Occipital lobe (tissue), 2 donors: Measurements from ENCODE around the gene RASGRF2. TPM values are rescaled to one million over a fixed set of nuclear protein-coding genes. Genes with fewer than 3 reads are reported as not detected.

Experiments
- DNase-seq: peaks from one replicate; lab custom pipeline; 2025; lab: John Stamatoyannopoulos, UW
- total RNA-seq: library from RNA; depleted of rRNA; stranded (reverse); fragments of >200 nt; gene quantifications from one replicate; pipeline ENCODE4 v1.2.3, GENCODE V29; 2014

The RASGRF2 gene
- total RNA-seq, 1 donor from 2014 or later: 20.0 TPM

GRCh38 chr5:81134566-81134965 is 174.4 kb downstream of the RASGRF2 start:
- DNase-seq: no peak

DNA sequence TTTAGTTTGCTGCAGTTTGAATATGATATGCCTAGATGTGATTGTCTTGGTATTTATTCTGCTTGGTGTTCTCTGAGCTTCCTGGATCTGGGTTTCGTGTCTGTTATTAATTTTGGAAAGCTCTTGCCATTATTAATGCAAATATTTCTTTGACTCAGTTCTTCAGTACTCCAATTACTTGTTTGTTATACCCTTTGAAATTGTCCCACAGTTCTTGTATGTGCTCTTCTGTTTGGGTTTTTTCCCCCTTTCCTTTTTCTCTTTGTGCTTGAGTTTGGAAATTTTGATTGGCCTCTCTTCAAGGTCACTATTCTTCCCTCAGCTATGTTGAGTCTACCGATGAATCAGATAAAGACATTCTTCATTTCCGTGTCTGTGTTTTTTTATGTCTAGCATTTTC is 176.4 kb downstream of the RASGRF2 start:
- no peak for DNase-seq

DNA sequence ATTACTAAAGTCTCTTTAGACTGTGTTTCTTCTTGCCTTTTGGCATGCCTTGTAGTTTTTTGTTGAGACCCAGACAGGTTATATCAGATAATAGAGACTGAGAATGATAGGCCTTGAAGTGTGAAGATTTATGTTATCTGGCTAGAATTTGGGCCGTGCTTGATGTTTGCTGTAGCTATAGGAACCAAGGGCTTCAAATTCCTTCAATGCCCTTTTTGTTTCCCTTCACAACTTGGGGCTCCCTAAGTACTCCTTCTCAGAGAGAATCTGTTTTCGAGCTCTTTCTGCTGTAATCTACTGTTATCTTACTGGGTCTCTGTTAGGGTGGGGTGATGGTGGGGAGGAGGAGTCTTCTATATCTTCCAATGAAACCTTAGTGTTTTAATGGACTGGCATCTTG is 177.7 kb downstream of the RASGRF2 start:
- no peak for DNase-seq

GRCh38 chr5:81140441-81140840 is 180.3 kb downstream of the RASGRF2 start:
- DNase-seq: no peak

DNA sequence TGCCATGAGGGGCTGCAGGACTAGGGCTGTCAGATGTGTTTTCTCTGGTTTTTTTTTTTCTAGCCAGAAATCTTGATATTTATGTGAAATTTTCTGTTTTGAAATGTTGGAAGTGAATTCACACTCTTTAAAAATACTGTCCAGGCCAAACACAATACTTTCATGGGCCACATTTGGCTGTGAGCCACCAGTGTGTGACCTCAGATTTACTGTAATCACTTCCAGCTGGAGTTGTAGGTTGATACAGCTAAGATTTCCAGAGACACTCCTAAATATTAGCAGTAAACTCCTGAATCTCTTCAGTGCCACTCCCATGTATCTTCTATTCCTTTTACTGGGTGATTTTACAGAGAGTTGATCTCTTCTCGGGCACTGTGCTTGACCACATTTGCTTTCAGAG is 180.8 kb downstream of the RASGRF2 start:
- no peak for DNase-seq

GRCh38 chr5:81142108-81142507 is 181.9 kb downstream of the RASGRF2 start:
- DNase-seq: no peak

- DNase-seq: no peak
Measured at GRCh38 chr5:81145329-81145935, 185.3 kb downstream of the RASGRF2 start.

DNA sequence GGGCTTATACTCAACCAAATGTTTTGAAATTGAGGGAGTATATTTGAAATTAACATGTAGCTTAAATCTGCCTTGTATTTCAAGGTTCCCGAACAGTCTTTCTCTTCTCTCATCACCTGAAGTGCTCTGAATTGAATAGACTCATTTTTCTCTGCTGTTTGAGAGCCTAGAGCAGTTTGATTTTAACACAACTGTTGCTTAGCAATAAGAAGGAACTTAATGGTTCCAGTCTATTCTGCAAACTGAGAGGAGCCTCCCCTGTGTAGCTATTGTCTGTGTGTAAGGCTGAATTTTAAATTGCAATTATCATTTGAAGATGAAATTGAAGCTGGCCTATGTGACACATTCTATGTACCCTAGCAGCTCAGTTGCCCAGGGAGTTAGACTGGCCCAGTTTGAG is 185.9 kb downstream of the RASGRF2 start:
- no peak for DNase-seq

DNA sequence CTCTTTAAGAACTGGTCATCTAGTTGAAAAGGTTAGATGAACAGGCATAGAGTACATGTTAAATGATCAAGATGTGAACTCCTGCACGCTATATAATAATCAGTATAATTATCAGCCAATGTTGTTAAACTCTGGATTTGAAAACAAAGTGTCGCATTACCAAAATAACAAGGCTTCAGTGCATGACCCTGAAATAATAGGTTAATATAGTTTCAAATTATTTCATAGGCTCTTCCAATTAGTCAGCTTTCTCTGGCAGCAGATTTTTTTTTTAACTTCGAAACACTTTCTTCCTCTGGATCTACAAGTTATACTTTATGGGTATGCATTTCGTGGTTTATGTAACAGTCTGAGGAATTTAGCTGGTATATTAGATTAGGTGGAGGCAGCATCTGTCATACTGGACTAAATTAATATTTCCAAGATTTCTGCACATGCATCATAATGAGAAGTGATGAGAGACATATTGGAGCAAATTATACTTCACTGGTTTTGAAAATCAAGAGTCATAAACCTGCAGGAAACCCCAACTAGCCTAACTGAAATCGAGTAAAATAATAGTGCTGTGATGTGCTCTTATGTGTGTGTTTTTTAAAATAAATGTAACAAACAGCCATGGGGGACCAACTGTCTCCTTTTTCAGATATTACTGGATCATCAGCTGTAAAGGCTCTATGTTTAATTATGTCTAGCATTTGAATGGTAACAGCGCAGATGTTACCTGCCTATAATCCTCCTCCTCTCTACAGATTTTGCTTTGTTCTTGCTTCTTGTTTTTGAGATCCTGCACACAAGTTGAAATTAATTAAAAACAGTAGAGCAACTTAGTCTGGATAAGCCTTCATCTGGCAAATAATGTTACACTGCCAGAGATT is 187.1 kb downstream of the RASGRF2 start:
- DNase-seq: no peak

DNA sequence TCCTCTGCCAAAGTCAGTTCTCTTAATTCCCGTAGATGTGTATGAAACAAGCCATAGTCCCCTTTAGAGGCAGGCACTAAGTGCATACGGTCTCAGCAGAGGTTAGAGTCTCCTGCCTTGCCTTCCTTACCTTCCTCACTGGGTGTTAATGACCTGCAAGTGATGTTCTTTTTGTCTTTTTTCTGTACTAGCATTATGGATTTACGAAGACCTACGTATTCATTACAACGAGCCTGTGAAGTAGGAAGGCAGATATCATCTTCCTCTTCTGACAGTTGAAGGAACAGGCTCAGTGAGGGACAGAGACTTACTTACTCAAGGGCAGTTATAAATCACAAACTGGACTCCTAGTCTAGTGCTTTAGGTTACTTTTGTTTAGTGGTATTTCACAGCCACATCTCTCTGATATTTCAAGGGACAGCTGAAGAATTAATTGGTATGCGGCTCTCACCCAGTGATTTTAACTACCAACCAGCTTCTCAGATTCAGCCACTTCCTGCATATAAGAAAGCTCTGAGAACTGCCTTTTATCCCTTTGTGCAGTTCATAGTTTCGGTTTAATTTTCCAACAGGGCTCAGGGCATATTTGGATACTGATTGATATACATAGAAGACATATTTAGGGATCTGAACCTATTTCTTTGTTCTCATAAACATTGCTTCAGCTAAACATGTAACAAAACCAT is 187.9 kb downstream of the RASGRF2 start:
- no peak for DNase-seq

GRCh38 chr5:81151546-81151945 is 191.4 kb downstream of the RASGRF2 start:
- DNase-seq: no peak

- DNase-seq: no peak
Measured at GRCh38 chr5:81154725-81155124, 194.6 kb downstream of the RASGRF2 start.

DNA sequence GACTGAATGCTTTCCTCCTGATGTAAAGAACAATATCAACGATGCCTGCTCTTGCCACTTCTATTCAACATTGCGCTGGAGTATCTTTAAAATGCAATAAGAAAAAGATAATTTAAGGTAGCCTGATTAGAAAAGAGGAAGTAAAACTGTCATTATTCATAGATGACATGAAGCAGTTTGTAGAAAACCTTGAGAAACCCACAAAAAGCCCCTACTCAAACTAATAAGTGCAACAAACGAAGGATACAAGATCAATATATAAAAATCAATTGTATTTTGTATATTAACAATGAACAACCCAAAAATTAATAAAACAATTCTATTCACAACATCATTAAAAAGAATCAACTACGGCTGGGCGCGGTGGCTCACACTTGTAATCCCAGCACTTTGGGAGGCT is 196.6 kb downstream of the RASGRF2 start:
- no peak for DNase-seq

DNA sequence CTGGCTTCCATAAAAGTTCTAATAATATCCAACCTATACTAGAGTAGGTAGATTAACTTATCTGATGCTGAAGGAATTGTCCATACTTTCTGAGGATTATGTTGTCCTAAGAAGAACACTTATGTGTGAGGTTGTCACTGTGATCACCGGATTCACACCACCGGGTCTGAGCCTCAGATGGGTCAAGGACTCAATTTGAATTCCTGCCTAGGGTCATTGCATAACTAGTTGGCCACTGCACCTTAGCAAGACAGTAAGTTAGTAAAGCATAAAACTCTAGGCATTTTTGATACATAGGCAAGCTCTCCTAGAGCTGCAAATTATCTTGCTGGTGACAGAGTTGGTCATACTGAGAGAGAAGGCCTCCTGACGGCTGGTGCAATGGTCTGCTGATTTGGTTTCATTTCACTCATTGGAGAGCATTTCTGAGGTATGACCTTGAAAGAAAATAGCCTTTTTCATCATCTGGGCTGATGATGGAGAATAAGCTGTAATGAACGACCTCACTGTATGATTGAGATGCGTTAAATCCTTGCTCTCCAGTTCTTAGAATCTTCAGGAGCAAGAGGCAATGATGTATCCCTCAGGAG is 200.9 kb downstream of the RASGRF2 start:
- DNase-seq: no peak

DNA sequence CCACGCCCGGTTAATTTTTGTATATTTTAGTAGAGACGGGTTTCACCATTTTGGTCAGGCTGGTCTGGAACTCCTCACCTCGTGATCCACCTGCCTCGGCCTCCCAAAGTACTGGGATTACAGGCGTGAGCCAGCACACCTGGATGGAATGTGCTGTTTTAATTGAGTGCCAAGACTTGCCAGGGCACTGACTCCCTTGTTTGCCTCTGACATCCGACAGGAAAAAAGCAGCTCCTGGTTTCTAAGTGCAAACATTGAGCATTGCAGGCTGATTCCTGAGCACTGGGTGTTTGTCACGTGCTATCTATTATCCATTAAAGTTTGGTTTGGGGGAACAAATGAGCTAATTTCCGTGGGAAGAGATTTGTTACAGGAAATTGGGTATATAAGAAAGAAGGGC is 202.3 kb downstream of the RASGRF2 start:
- no peak for DNase-seq

GRCh38 chr5:81163651-81164050 is 203.5 kb downstream of the RASGRF2 start:
- DNase-seq: no peak

GRCh38 chr5:81164476-81164875 is 204.3 kb downstream of the RASGRF2 start:
- no peak for DNase-seq

DNA sequence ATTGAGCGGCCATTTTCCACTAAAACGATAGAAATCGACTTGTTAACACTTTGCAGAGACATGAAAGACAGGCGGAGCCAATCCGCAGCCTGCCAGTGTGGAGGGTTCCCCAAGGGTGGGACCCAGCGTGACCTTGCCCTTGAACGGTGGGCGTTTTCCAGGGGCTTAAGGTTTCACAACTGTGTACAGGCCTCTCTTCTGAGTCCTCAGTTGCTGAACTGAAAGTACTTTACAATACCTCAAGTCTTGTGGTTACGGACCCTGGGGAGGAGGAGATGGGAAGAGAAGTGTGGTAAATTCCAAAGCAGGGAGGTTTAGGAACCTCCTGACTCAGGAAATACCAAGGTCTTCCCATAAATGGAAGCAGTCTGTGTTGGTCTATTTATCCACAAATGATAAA is 204.8 kb downstream of the RASGRF2 start:
- DNase-seq: no peak

GRCh38 chr5:81165493-81166119 is 205.4 kb downstream of the RASGRF2 start:
- DNase-seq: peak; percentile 17

DNA sequence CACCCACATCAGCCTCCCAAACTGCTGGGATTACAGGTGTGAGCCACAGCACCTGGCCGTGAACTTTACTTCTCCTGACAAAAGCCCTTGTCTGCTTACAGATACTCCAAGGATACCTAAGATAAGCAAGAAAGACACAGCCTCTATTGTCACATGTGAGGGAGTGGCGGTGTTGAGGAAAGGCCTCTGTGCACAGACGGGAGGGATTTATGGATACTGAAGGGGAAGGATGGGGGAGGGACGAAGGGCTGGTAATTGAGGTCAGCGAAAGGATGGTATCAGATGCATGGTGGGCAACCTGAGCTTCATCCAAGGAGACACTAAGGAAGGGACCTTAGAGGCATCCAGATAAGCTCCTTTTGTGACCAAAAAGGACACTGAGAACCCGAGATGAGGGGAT is 206.3 kb downstream of the RASGRF2 start:
- DNase-seq: no peak

DNA sequence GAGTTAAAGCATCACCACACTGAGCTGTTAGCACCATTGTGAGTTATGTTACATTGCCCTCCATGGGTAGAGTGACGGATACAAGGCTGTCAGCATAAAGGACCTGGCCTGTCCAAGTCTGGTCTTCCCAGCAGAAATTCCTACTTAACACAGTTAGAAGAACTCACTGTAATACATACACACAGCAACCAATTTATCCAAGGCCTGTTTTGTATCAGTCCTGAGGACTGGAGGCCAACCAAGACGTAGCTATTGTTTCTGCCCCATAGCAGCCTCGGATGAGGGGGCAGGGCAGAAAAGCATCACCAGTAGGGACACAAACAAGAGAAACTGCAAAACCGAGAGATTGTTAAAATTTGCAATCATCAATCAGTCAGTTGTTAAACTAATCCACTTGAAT is 206.9 kb downstream of the RASGRF2 start:
- no peak for DNase-seq

- DNase-seq: no peak
Measured at GRCh38 chr5:81167544-81167943, 207.4 kb downstream of the RASGRF2 start.
